Mucosa of descending colon (tissue), 3 donors: Measurements from ENCODE around the gene CEBPZ. TPM values are rescaled to one million over a fixed set of nuclear protein-coding genes. Genes with fewer than 3 reads are reported as not detected.

Source experiments
- ATAC-seq: fragments of 200-7000 bp; cut with Tn5 transposase; one replicate; pipeline ENCODE4 v1.9.1; 2020; ENCODE audit warnings: mild to moderate bottlenecking, moderate library complexity
- DNase-seq, 3 donors: peaks; one replicate each; pipeline ENCODE4 v3.0.0-alpha.2; 2020
- H3K36me3 ChIP-seq: fragments of 200-600 bp; one replicate; pipeline ENCODE4 v1.8.0; 2021; ENCODE audit warnings: low read depth, mild to moderate bottlenecking
- H3K4me1 ChIP-seq: fragments of 200-600 bp; one replicate; pipeline ENCODE4 v1.8.0; 2021; ENCODE audit warnings: low read depth, mild to moderate bottlenecking
- H3K4me3 ChIP-seq: fragments of 200-600 bp; one replicate; pipeline ENCODE4 v1.8.0; 2021; ENCODE audit warnings: mild to moderate bottlenecking
- H3K9me3 ChIP-seq: fragments of 200-600 bp; one replicate; pipeline ENCODE4 v1.8.0; 2021; ENCODE audit warnings: mild to moderate bottlenecking
- intact Hi-C, 2 donors: fragments of 100-400 bp; cut with DNase I in 1 of 2; cut with micrococcal nuclease in 1 of 2; formaldehyde crosslinking; loops; one replicate each; pipeline versions ENCODE4 v1.11.0 to v1.11.1; 2022; cut with DNase I, micrococcal nuclease
- total RNA-seq, 3 donors: library from RNA; stranded (reverse); fragmentation: NEBNext Ultra II Directional in 2 of 3; extraction: Animal tissue kit (Norgen Biotek cat#: 25700) in 2 of 3; gene quantifications; one replicate each; pipeline versions ENCODE4 v1.2.1 to v1.2.4, GENCODE V29; 2021 to 2023
- TF ChIP-seq, protein P1 (sequence below): fragments of 200-600 bp; IDR thresholded peaks from one replicate; pipeline ENCODE4 v1.8.0; 2022; ENCODE audit warnings: antibody characterized with exemption, mild to moderate bottlenecking
- donor health status: DM: no; HTN: no; CAD: no; lungs with moderate emphysema.
- donor health status: DM: no; HTN: no; CAD: no.
- donor health status: DM: no; HTN: yes; CAD: no.

The CEBPZ gene
- total RNA-seq, 3 donors from 2014 or later: 30.8 to 51.5 (median 32.8) TPM

DNA sequence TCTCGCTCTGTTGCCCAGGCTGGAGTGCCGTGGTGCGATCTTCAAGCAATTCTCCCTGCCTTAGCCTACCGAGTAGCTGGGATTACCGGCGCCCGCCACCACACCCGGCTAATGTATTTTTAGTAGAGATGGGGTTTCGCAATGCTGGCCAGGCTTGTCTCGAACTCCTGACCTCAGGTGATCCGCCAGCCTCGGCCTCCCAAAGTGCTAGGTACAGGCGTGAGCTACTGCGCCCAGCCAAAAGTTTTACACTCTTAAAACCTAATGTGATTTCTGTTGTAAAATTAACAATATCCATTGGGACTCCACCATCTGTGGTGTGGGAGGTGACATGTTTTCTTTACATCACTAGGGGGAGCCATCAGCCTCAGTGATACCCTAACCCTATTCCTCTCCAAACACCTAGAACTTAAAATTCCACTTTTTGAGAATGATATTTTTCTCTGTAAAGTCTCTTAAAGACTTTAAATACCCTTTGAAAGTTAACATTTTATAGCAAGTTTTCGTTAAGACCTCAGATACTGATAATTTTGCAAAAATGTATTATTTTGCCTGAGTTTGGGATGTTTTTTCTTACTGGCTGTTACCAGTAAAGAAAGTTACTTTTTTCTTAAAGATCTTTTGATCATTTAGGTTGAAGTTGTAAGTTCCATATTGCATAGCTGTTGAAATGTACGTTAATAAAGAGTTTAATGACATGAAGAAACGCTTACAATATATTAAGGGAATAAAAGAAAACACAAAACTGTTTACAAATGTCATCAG, 63.0 kb downstream of the CEBPZ start:
- H3K9me3 ChIP-seq: peaks cover 10% of the 10 kb centered on the region
- peak; percentile 86 for ATAC-seq
- H3K4me1 ChIP-seq: no peaks in the 10 kb centered on the region
- no peak overlapping the region for H3K4me3 ChIP-seq
- DNase-seq: peak in 2 of 3 donors; percentile 31 to 38
- H3K36me3 ChIP-seq: no peaks in the 10 kb centered on the region
- TF ChIP-seq, protein P1, sequence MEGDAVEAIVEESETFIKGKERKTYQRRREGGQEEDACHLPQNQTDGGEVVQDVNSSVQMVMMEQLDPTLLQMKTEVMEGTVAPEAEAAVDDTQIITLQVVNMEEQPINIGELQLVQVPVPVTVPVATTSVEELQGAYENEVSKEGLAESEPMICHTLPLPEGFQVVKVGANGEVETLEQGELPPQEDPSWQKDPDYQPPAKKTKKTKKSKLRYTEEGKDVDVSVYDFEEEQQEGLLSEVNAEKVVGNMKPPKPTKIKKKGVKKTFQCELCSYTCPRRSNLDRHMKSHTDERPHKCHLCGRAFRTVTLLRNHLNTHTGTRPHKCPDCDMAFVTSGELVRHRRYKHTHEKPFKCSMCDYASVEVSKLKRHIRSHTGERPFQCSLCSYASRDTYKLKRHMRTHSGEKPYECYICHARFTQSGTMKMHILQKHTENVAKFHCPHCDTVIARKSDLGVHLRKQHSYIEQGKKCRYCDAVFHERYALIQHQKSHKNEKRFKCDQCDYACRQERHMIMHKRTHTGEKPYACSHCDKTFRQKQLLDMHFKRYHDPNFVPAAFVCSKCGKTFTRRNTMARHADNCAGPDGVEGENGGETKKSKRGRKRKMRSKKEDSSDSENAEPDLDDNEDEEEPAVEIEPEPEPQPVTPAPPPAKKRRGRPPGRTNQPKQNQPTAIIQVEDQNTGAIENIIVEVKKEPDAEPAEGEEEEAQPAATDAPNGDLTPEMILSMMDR: peak; percentile 41
- intact Hi-C loops: no loop called here

DNA sequence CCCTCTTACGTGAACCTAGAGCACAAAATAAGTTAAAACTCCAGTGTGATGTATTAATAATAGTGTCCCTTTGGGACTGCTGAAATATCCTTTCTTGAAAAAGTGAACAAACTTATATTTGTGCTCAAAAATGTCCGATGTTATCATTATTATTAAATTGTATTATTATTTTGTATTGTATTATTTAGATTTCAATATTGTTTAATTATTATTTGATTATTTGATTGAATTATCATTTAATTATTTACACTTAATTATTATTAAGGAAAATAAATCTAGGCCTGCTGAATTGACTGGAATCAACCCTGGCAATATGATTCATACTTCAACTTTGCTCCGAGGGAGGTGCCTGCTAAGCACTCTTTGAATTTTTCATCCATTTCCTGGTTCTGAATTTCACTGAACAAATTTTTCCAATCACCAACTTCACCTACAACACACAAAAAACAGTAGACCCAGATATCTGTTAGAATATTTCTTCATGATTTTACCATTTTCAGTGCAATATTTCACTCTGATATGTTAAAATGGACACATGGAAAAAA, 63.7 kb downstream of the CEBPZ start:
- no peak overlapping the region for H3K4me3 ChIP-seq
- H3K4me1 ChIP-seq: no peaks in the 10 kb centered on the region
- no peak for DNase-seq
- peak; percentile 88 for ATAC-seq
- TF ChIP-seq, protein P1: no peak
- H3K36me3 ChIP-seq: no peaks in the 10 kb centered on the region
- intact Hi-C loops: no loop called here
- peaks cover 10% of the 10 kb centered on the region for H3K9me3 ChIP-seq

DNA sequence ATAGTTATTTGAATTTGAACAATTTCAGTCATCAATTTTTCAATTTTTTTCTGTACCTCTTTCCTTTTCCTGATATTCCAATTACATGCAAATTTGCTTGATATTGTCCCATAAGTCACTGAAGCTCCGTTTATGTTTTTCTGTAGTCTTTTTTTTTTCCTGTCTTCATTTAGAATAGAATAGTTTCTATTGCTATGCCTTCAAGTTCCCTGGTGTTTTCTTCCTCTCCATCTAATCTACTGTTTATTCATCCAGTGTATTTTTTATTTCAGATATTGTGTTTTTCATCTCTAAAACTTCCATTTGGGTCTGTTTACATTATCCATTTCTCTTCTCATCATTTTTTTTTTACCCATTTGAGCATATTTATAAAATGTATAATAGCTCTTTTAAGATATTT, 66.6 kb downstream of the CEBPZ start:
- H3K36me3 ChIP-seq: no peaks in the 10 kb centered on the region
- intact Hi-C loops: no loop called here
- TF ChIP-seq, protein P1: no peak
- H3K4me3 ChIP-seq: no peak overlapping the region
- H3K4me1 ChIP-seq: no peaks in the 10 kb centered on the region
- ATAC-seq (no peak), DNase-seq (no peak)
- peaks cover 10% of the 10 kb centered on the region for H3K9me3 ChIP-seq

DNA sequence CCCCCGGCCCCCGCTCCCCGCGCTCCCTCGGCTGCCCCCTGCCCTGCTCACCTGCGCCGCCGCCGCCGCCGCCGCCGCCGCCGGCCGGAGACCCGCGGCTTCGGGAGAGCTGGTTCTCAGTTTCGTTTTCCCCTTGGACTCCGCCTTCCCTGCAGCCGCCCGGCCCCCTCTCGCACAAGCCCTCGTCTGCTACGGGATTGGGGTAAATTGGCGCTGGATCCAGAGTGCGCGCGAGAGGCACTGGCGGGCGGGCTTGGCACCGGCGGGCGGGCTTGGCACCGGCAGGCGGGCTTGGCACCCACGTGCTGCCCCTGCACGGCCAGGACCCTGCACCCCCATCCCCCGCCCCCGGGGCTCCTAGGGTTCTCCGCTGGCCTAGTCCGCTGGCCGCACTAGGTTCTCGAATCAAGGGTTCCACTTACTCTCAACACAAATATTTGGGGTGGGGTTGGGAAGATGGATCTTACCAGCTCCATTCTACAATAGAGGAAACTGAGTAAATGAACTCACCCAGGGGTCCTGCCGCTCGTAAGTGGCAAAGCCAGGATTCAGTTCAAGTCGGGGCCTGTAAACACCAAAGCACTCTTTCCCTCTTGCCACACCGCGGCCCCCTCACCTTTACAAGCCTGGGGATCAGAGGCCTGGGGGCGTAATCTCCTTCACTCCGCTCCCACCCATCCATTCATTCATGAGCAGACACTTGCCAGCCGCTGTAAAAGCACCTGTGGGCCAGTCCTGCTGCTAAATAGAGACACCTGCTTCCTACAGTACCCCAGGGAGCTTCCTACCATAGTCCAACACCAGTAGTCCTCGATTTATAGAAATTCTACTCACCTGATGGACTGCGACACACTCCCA, 74.3 kb downstream of the CEBPZ start, which contains the start of gene EIF2AK2:
EIF2AK2 (minus strand) TSS at position 124 of the 858 bp plus-strand sequence. CDS start 9,174 bp downstream, outside the sequence.
- TF ChIP-seq, protein P1: no peak
- intact Hi-C loops: no loop called here
- ATAC-seq: peak; percentile 96

DNA sequence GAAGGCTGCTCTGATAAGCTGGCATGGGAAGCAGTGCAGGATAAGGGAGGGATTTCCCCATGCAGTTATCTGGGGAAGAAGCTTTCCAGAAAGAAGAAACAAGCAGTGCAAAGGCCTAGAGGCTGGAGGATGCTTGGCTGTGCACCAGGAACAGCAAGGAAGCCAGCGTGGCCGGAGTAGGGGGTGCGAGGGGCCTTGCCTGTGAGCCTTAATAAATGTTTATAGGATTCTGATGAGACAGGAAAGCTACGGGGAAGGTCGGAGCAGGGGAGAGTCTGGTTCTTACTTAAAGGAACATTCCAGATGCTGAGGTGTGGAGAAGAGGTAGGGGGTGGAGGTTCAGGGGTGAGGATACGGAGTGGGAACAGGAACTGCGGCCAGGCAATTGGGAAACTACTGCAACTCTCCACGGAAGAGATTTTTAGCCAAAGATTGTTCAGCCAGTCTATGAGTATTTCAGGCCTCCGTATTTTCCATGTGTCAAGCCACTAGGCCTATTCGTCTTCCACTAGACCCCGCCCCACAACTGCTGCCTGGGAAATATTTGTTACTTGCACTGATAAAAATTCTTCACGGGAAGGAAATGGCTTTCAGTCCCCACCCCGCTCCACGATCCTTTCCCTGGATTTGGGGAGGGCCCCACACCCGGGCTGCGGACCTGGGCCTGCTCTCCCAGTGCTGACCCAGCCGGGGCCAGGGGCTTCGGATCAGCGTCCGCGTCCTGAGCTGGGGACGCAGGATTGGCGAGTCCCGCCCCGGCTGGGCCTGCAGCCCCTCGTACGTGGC, 75.1 kb downstream of the CEBPZ start:
- intact Hi-C loops: no loop called here
- Histone ChIP-seq H3K4me1 (peaks cover 7% of the 10 kb centered on the region), H3K4me3 (peak overlapping the region; percentile 95), H3K9me3 (no peaks in the 10 kb centered on the region), H3K36me3 (no peaks in the 10 kb centered on the region)
- ATAC-seq (peak; percentile 60), DNase-seq (peak; percentile 43 to 66 (median 61))
- TF ChIP-seq, protein P1: no peak

More for the DNA sequence above, 74.3 kb downstream of the CEBPZ start, which contains the start of gene EIF2AK2:
- Histone ChIP-seq H3K9me3 (no peaks in the 10 kb centered on the region), H3K36me3 (no peaks in the 10 kb centered on the region), H3K4me1 (peaks cover 7% of the 10 kb centered on the region), H3K4me3 (peak within 1 kb of the TSS; percentile 95)
- DNase-seq: peak; percentile 86 to 91 (median 91)
